Measurements from ENCODE around the gene PAQR7.
A peak's percentile ranks its signal among the peaks of the same experiment; 100 is the strongest.

PAQR7 gene, protein sequence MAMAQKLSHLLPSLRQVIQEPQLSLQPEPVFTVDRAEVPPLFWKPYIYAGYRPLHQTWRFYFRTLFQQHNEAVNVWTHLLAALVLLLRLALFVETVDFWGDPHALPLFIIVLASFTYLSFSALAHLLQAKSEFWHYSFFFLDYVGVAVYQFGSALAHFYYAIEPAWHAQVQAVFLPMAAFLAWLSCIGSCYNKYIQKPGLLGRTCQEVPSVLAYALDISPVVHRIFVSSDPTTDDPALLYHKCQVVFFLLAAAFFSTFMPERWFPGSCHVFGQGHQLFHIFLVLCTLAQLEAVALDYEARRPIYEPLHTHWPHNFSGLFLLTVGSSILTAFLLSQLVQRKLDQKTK

GRCh38 chr1:25875154-25875855 lies at the start of gene PAQR7:
Gene PAQR7, minus strand, starts transcription at chr1:25875708. Its CDS starts 11,869 bp downstream, at chr1:25863839.
- peak; percentile 88 for DNase-seq

- DNase-seq = no peak
These were observed 48.9 kb upstream of the PAQR7 start for GRCh38 chr1:25924454-25924853.

DNA sequence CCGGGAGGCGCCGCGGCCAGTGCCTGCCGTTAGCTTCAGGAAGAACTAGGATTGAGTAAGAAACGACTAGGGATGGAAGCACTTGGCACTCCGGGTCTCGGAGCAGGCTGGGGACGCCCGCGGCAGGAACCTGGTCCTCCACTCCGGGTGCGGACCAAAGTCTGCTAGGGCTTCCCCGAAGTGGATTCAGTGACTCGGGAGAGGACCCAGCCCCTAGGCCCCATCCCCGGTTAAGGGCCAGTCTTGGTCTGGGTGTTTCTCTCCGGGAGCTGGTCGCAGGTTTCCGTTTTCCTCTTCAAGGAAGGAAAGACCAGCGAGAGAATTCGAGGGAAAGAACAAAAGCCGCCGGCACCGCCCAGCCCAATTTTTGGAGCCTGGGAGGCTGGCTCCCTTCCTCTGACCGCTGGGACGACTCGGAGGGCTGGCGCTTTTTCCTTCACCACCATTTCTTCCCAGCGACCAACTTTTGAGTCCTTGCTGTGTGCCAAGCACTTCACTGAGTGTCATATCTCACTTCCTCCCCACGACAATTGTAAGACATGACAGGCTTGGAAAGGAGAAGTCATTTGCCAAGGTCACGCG lies 47.6 kb upstream of the PAQR7 start:
- DNase-seq = peak; percentile 60

- peak; percentile 70 for DNase-seq
These were observed 46.8 kb upstream of the PAQR7 start for GRCh38 chr1:25922056-25922970.

DNA sequence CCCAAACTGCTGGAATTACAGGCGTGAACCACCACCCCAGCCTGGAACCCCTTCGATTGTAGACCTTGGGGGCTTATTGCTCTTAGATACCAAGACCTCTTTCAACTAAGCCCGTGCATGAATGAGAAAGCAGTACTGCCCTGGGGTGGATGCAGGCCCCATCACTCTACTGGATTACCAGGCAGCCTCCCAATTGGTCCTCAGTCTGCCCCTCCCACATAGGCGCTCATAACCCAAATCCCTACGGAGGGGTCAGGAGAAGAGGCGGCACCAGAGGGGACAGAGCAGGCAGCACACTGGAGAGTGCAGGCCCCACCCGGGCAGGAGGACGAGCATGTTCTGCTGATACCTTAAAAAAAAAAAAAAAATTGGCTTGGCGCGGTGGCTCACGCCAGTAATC lies 43.1 kb upstream of the PAQR7 start:
- no peak for DNase-seq

DNA sequence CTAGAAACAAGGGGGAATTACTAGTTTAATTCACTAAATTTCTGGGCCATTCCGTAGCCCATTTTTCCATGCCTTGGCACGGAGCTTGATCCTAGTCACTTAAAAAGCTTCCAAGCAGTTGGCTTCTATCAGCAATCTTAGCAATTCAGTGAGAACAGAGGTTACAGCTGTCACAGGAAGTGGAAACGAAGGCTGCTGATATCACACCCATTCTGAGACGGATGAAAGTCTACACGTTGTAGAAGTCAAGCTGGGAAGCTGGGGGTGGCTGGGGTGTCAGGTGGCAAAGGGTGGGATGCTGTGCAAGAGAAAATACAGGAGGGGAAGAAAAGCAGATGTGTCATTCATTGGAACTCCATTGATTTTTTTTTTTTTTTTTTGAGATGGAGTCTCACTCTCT lies 42.5 kb upstream of the PAQR7 start:
- DNase-seq = no peak

- no peak for DNase-seq
These were observed 41.0 kb upstream of the PAQR7 start for GRCh38 chr1:25916460-25916859.

GRCh38 chr1:25914074-25914995 lies 38.8 kb upstream of the PAQR7 start:
- no peak for DNase-seq

DNA sequence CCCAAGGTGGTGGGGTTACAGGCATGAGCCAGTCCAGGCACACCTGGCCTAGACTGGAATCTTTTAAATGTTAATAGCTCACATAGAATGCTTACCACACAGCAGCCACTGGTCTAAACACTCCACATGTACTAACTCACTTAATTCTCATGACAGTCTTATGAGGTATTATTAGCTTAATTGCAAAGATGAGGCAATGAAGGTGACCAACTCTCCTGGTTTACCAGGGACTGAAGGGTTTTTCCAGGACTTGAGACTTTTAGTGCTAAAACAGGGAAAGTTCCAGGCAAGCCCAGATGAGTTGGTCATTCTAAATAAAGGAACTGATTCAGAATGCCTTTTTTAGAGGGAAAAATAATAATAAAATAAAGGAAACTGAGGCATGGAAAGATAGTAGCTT lies 37.7 kb upstream of the PAQR7 start:
- DNase-seq = no peak

DNA sequence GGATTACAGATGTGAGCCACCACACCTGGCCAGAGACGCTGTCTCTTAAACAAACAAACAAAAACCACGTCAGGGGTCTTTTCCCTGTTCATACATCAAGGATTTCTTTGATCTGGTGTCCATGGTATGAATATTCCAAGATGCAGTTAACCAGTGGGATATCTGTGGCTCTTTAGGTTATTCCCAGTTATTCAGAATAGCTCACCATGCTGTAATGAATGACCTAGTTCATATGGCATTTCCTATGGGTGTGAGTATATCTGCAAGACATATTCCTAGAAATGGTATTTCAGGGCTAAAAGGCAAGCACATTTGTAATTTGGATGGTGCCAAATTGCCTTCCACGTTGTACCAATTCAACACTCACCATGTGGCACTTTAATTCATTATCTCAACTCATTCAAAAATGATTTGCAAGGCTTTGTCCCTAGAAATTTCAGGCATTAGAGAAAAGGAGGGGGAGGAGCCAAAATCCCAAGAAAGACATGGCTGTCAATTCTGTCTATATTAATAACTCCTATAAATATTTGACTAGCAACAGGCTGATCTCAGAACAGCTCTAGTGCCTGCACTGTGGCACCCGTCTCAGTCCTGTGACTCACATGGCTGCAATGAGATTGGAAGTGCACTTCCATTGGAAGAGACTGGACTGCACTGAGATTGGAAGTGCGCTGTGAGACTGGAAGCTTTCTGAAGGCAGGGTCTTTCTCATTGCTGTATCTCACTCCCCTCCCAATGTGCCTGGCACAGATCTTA lies 36.7 kb upstream of the PAQR7 start:
- DNase-seq = no peak

DNA sequence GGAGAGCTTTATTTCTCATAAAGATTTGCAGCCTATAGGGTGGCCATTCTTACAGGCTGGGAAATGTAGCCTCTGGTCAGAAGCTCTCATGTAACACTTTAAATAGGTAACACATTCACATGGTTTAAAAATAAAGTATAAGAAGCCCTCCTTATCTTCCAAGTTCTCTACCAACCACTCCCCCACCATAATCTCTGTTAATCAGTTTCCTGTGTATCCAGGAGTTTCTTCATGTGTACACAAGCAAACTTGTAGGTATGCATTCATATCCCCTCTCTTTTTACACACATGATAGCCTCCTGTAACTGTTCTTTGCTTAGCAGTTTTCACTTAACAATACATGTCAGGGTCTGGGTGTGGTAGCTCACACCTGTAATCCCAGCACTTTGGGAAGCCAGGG lies 35.7 kb upstream of the PAQR7 start:
- no peak for DNase-seq

DNA sequence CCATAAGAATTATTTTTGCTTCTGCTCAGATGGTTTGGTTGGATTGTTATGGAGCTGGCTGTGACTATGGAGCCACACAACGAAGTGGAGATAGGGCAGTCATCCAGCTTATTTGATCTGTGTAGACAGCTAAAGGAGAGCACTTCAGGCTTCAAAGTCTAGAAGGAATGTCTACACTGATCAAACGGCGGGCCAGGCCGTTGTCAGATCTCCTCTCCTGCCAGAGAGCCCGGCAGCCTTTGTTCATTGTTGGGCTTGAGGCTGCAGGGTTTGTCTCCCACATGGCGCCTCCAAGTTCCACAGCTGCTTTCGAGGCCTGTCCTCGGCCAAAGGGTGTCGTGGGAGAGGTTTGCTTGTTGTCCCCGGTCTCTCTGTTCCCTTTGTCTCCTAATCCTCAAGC lies 33.5 kb upstream of the PAQR7 start:
- DNase-seq = no peak

- no peak for DNase-seq
These were observed 32.7 kb upstream of the PAQR7 start for GRCh38 chr1:25908161-25908560.

GRCh38 chr1:25907601-25908000 lies 32.1 kb upstream of the PAQR7 start:
- no peak for DNase-seq

DNA sequence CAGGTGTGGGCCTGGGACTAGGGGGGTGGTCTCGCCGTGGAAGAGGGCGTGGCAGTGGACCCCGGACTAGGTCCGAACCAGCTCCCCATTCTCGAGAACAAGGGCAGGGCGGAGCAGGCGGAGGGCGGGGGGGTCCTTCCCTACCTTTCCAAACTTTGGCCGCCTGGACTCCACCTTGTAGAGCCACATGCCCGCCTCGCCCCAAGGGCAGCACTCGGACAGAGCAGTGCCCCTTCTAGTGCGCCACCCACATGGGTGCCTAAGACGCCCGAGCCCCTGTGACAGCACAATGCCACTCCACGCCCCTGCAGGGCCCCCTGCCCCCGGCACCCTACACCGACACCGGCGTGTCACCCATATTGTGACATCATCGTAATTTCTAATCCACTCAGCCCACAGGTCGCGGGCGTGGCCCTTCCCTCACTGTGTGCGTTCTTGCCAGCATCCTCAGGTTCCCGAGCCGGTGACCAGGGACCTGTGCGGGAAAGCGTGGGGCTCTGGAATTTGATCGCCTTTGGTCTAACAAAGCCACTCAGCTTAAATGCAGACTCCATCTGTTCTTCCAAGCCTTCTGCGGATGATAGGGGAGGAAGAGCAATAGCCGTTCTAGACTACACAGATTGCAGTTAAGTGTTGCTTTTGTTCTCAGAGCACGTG lies 31.3 kb upstream of the PAQR7 start:
- DNase-seq = no peak

- DNase-seq = peak; percentile 97
These were observed 30.5 kb upstream of the PAQR7 start, which contains the start of gene STMN1 for GRCh38 chr1:25905680-25906643. Gene STMN1, minus strand, starts transcription at chr1:25906419. Its CDS starts 1,743 bp downstream, at chr1:25904676.

DNA sequence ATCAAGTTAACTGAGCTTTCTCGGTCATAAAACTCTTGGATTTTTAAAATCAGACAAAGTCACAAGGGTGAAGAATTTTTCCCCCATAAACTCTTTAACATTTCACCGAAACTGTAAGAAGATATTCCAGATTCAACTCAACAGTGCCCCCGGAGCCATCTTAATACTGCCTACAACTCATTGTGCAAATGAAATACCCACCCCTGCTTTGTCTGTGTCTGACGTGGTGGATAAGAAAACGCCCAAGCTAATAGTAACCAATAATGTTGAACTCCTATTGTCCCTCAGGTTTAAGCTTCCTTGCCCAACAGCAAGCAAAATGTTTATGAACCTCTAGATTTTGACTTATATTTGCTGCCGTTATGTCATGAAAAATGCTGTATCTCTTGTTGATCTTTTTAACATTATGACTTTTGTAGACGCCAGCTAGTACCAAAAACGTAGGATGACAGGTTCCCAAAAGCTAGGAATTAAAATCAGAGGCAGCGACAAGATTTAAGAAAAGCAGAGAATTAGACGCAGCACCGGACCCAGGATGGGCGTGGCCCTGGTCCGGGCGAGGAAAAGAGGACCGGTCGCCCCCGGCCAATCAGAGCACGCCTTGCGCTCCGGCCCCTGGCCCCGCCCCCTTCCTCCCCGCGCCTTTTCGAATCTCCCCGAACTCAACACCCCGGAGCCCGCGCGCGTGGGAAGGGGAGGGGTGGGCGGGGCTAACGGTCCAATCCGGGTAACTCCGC lies 29.6 kb upstream of the PAQR7 start:
- peak; percentile 98 for DNase-seq

GRCh38 chr1:25903986-25904385 lies 28.5 kb upstream of the PAQR7 start:
- no peak for DNase-seq

All from femur (tissue), 1 donor.